MM.1S (cell line): ENCODE results near the gene AP1S2.

Source experiments
- DNase-seq: peaks from one replicate; pipeline ENCODE4 v3.0.0-alpha.2; 2015
- H2AFZ ChIP-seq: fragments of 300-600 bp; sonication (generic); 2 replicates; pipeline ENCODE4 v1.6.0; 2016; ENCODE audit warnings: antibody characterized with exemption, low read length
- H3F3A ChIP-seq: fragments of 300-600 bp; sonication (generic); 2 replicates; pipeline ENCODE4 v1.6.1; 2016; ENCODE audit warnings: mild to moderate bottlenecking, antibody characterized with exemption, low read length, moderate library complexity, mixed read lengths; ENCODE audit not compliant: insufficient read depth
- H3K27ac ChIP-seq: fragments of 300-600 bp; sonication (generic); 2 replicates; pipeline ENCODE4 v1.5.1; 2016; ENCODE audit warnings: mild to moderate bottlenecking, low read length
- H3K27me3 ChIP-seq: fragments of 300-600 bp; sonication (generic); replicated peaks from 2 replicates; pipeline ENCODE4 v1.6.0; 2016; ENCODE audit warnings: low read length; ENCODE audit not compliant: insufficient read depth
- H3K36me3 ChIP-seq: fragments of 300-600 bp; sonication (generic); replicated peaks from 2 replicates; pipeline ENCODE4 v1.6.1; 2016; ENCODE audit warnings: mild to moderate bottlenecking, low read length, mixed read lengths; ENCODE audit not compliant: insufficient read depth
- H3K4me1 ChIP-seq: fragments of 300-600 bp; sonication (generic); 2 replicates; pipeline ENCODE4 v1.6.1; 2016; ENCODE audit warnings: low read length, mixed read lengths
- H3K4me2 ChIP-seq: fragments of 300-600 bp; sonication (generic); 2 replicates; pipeline ENCODE4 v1.6.0; 2016; ENCODE audit warnings: low read depth, low read length
- H3K4me3 ChIP-seq: fragments of 300-600 bp; sonication (generic); 2 replicates; pipeline ENCODE4 v1.5.1; 2016; ENCODE audit warnings: low read length, mixed read lengths
- H3K79me2 ChIP-seq: fragments of 300-600 bp; sonication (generic); 2 replicates; pipeline ENCODE4 v1.6.1; 2016; ENCODE audit warnings: mixed run types, low read length, mixed read lengths
- H3K9ac ChIP-seq: fragments of 300-600 bp; sonication (generic); 2 replicates; pipeline ENCODE4 v1.6.1; 2016; ENCODE audit warnings: low read length, mixed read lengths
- H3K9me2 ChIP-seq: fragments of 300-600 bp; sonication (generic); replicated peaks from 2 replicates; pipeline ENCODE4 v1.6.1; 2016; ENCODE audit warnings: mild to moderate bottlenecking, low read length, mixed read lengths; ENCODE audit not compliant: insufficient read depth
- H3K9me3 ChIP-seq: fragments of 300-600 bp; sonication (generic); replicated peaks from 2 replicates; pipeline ENCODE4 v1.6.1; 2016; ENCODE audit warnings: mild to moderate bottlenecking, low read length, mixed read lengths; ENCODE audit not compliant: insufficient read depth
- H4K20me1 ChIP-seq: fragments of 300-600 bp; sonication (generic); 2 replicates; pipeline ENCODE4 v1.6.1; 2016; ENCODE audit warnings: mild to moderate bottlenecking, low read length, moderate library complexity, mixed read lengths; ENCODE audit not compliant: insufficient read depth
- CTCF ChIP-seq: fragments of 300-600 bp; sonication (generic); IDR thresholded peaks from 2 replicates; pipeline ENCODE4 v1.5.1; 2016; ENCODE audit warnings: antibody characterized with exemption, low read length, mixed read lengths
- EZH2 ChIP-seq: fragments of 300-600 bp; sonication (generic); optimal IDR thresholded peaks from 2 replicates; pipeline ENCODE3; 2017; ENCODE audit warnings: low read depth, mild to moderate bottlenecking, antibody characterized with exemption, low read length, mixed read lengths
- EZH2phosphoT487 ChIP-seq: fragments of 300-600 bp; sonication (generic); IDR thresholded peaks from 2 replicates; pipeline ENCODE4 v1.6.1; 2018; ENCODE audit warnings: antibody characterized with exemption, low read length

The AP1S2 gene

GRCh38 chrX:15790769-15791290, 63.8 kb downstream of the AP1S2 start:
- H3K27me3 ChIP-seq = no peaks in the 10 kb centered on the region
- H3K9ac ChIP-seq = peak overlapping the region; percentile 79
- peak overlapping the region; percentile 53 for H3K4me2 ChIP-seq
- peak overlapping the region; percentile 86 for H3K27ac ChIP-seq
- H3K4me3 ChIP-seq = peak overlapping the region; percentile 95
- no peak for TF ChIP-seq EZH2phosphoT487
- H4K20me1 ChIP-seq = no peaks in the 10 kb centered on the region
- no peaks in the 10 kb centered on the region for H3K9me3 ChIP-seq
- H3K79me2 ChIP-seq = peaks cover 42% of the 10 kb centered on the region
- no peak for DNase-seq
- H3K4me1 ChIP-seq = no peaks in the 10 kb centered on the region
- H3K9me2 ChIP-seq = no peaks in the 10 kb centered on the region
- peaks cover 18% of the 10 kb centered on the region for H3F3A ChIP-seq
- no peaks in the 10 kb centered on the region for H3K36me3 ChIP-seq
- peak overlapping the region; percentile 97 for H2AFZ ChIP-seq

GRCh38 chrX:15789979-15790768, 64.4 kb downstream of the AP1S2 start, which contains the start of gene ZRSR2:
ZRSR2 (plus strand) TSS chrX:15790484; CDS start chrX:15790496, 12 bp downstream.
- Histone ChIP-seq H3K9me3 (no peaks in the 10 kb centered on the region), H3K36me3 (no peaks in the 10 kb centered on the region), H3K27ac (peak within 1 kb of the TSS; percentile 86), H3F3A (peaks cover 18% of the 10 kb centered on the region), H3K4me1 (no peaks in the 10 kb centered on the region), H3K9me2 (no peaks in the 10 kb centered on the region), H3K79me2 (peaks cover 35% of the 10 kb centered on the region), H3K4me3 (peak within 1 kb of the TSS; percentile 95), H3K9ac (peak within 1 kb of the TSS; percentile 79), H3K4me2 (peak within 1 kb of the TSS; percentile 69), H2AFZ (peak within 1 kb of the TSS; percentile 97), H3K27me3 (no peaks in the 10 kb centered on the region), H4K20me1 (no peaks in the 10 kb centered on the region)
- TF ChIP-seq CTCF (no peak), EZH2 (no peak), EZH2phosphoT487 (no peak)
- peak; percentile 87 for DNase-seq

DNA sequence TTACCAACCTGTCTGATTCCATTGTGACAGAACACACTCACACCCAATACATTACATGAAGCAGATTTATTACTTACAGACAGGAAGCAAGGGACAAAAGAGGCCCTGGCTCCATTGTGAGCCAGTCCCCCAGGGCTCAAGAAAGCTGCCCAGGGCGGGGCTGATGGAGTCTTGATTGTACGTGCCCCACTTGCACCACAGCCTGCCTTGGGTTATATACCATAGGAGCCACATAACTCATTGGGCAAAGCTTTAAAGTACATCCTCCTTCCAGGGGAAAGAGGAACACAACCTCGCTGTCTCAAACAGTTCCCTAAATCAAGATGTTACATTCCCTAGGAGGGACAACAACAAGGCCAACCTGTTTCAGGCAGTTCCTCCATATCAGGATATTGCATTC, 67.7 kb downstream of the AP1S2 start:
- Histone ChIP-seq H3K4me2 (no peak overlapping the region), H3K9me3 (no peaks in the 10 kb centered on the region), H3F3A (peaks cover 24% of the 10 kb centered on the region), H3K4me1 (peaks cover 7% of the 10 kb centered on the region; the same call in 1 of the 2 replicates), H3K9ac (no peak overlapping the region), H2AFZ (no peak overlapping the region), H3K27ac (no peak overlapping the region), H3K79me2 (peaks cover 9% of the 10 kb centered on the region), H4K20me1 (no peaks in the 10 kb centered on the region), H3K36me3 (no peaks in the 10 kb centered on the region), H3K9me2 (no peaks in the 10 kb centered on the region), H3K4me3 (no peak overlapping the region), H3K27me3 (no peaks in the 10 kb centered on the region)
- TF ChIP-seq EZH2 = no peak
- no peak for TF ChIP-seq CTCF
- TF ChIP-seq EZH2phosphoT487 = no peak
- no peak for DNase-seq
